Liver (tissue), 9 donors: ENCODE data around the gene GCNT1. TPM values are rescaled to one million over a fixed set of nuclear protein-coding genes. Genes with fewer than 3 reads are reported as not detected.

Experiments used
- DNase-seq: peaks from one replicate; pipeline ENCODE4 v3.0.0-alpha.2; 2017; ENCODE audit warnings: low spot score
- H3K27ac ChIP-seq, 2 donors: one replicate each; pipeline ENCODE4 v1.7.0; 2013; ENCODE audit warnings: inconsistent platforms in 2 of 2, low read length in 2 of 2, control low read depth in 1 of 2, low read depth in 1 of 2, mild to moderate bottlenecking in 1 of 2
- H3K27me3 ChIP-seq, 4 donors: one replicate each; pipeline versions ENCODE4 v1.6.1 to v1.7.0; 2013; ENCODE audit warnings: low read length in 3 of 4, inconsistent platforms in 1 of 4, mild to moderate bottlenecking in 1 of 4, moderate library complexity in 1 of 4; ENCODE audit not compliant: control insufficient read depth in 4 of 4, insufficient read depth in 4 of 4
- H3K36me3 ChIP-seq, 4 donors: one replicate each; pipeline versions ENCODE4 v1.6.1 to v1.7.0; 2013; ENCODE audit warnings: low read length in 3 of 4, mild to moderate bottlenecking in 3 of 4, low read depth in 1 of 4, moderate library complexity in 1 of 4; ENCODE audit not compliant: control insufficient read depth in 4 of 4, insufficient read depth in 3 of 4
- H3K4me1 ChIP-seq, 4 donors: one replicate each; pipeline versions ENCODE4 v1.6.1 to v1.7.0; 2013; ENCODE audit warnings: low read length in 3 of 4, mild to moderate bottlenecking in 3 of 4, moderate library complexity in 1 of 4; ENCODE audit not compliant: control insufficient read depth in 4 of 4, insufficient read depth in 4 of 4
- H3K4me3 ChIP-seq, 3 donors: one replicate each; pipeline versions ENCODE4 v1.6.1 to v1.7.0; 2013; ENCODE audit warnings: low read length in 3 of 3, control low read depth in 1 of 3, low read depth in 1 of 3, mild to moderate bottlenecking in 1 of 3
- H3K9ac ChIP-seq, 2 donors: one replicate each; pipeline ENCODE4 v1.7.0; 2013; ENCODE audit warnings: low read length in 2 of 2, mild to moderate bottlenecking in 2 of 2, moderate library complexity in 2 of 2, control low read depth in 1 of 2, low read depth in 1 of 2
- H3K9me3 ChIP-seq, 4 donors: one replicate each; pipeline versions ENCODE4 v1.6.1 to v1.7.0; 2013; ENCODE audit warnings: low read length in 3 of 4; ENCODE audit not compliant: control insufficient read depth in 4 of 4
- ATF3 ChIP-seq: IDR thresholded peaks from 2 replicates; pipeline ENCODE4 v1.6.1; 2016; ENCODE audit warnings: antibody characterized with exemption
- CTCF ChIP-seq: fragments of 150-350 bp; IDR thresholded peaks from 2 replicates; pipeline ENCODE4 v1.5.1; 2017; ENCODE audit warnings: improper control_type of control experiment, low read depth, low read length; ENCODE audit not compliant: missing input control
- EGR1 ChIP-seq, 2 donors: IDR thresholded peaks; 2 replicates each; pipeline ENCODE4 v1.6.1; 2016 to 2018; ENCODE audit warnings: antibody characterized with exemption in 2 of 2, low read depth in 2 of 2
- FOXA2 ChIP-seq: IDR thresholded peaks from 2 replicates; pipeline ENCODE4 v1.6.1; 2016; ENCODE audit warnings: antibody characterized with exemption
- GABPA ChIP-seq, 2 donors: IDR thresholded peaks in 1 of 2; conservative IDR thresholded peaks in 1 of 2; 2 replicates each; pipeline ENCODE4 v1.6.1; 2016; ENCODE audit warnings: antibody characterized with exemption in 2 of 2, mild to moderate bottlenecking in 1 of 2, moderate library complexity in 1 of 2
- HNF4A ChIP-seq, 2 donors: conservative IDR thresholded peaks; 2 replicates each; pipeline ENCODE4 v1.6.1; 2016; ENCODE audit warnings: antibody characterized with exemption in 2 of 2, mild to moderate bottlenecking in 2 of 2
- JUND ChIP-seq, 2 donors: IDR thresholded peaks; 2 replicates each; pipeline ENCODE4 v1.6.1; 2016; ENCODE audit warnings: antibody characterized with exemption in 2 of 2
- MAX ChIP-seq: IDR thresholded peaks from 2 replicates; pipeline ENCODE4 v1.6.1; 2016; ENCODE audit warnings: antibody characterized with exemption
- NR2F2 ChIP-seq: IDR thresholded peaks from 2 replicates; pipeline ENCODE4 v1.6.1; 2016; ENCODE audit warnings: antibody characterized with exemption
- RAD21 ChIP-seq, 2 donors: IDR thresholded peaks; 2 replicates each; pipeline ENCODE4 v1.6.1; 2016; ENCODE audit warnings: antibody characterized with exemption in 2 of 2, mild to moderate bottlenecking in 2 of 2
- REST ChIP-seq: IDR thresholded peaks from 2 replicates; pipeline ENCODE4 v1.6.1; 2016; ENCODE audit warnings: antibody characterized with exemption, mild to moderate bottlenecking
- RXRA ChIP-seq, 2 donors: IDR thresholded peaks; 2 replicates each; pipeline ENCODE4 v1.6.1; 2017 to 2018; ENCODE audit warnings: antibody characterized with exemption in 2 of 2, mild to moderate bottlenecking in 1 of 2
- SP1 ChIP-seq: IDR thresholded peaks from 2 replicates; pipeline ENCODE4 v1.6.1; 2018; ENCODE audit warnings: antibody characterized with exemption, mild to moderate bottlenecking
- TAF1 ChIP-seq: conservative IDR thresholded peaks from 2 replicates; pipeline ENCODE4 v1.6.1; 2016; ENCODE audit warnings: antibody characterized with exemption, mild to moderate bottlenecking
- YY1 ChIP-seq: IDR thresholded peaks from 2 replicates; pipeline ENCODE4 v1.6.1; 2016; ENCODE audit warnings: antibody characterized with exemption, mild to moderate bottlenecking
- ZBTB33 ChIP-seq: IDR thresholded peaks from 2 replicates; pipeline ENCODE4 v1.6.1; 2016; ENCODE audit warnings: antibody characterized with exemption
- WGBS: extraction: QIAGEN DNeasy Blood & Tissue Kit; methylation state at CpG from one replicate; pipeline ENCODE4 v1.1.7; 2013; 5-methylcytosine and 5-hydroxymethylcytosine counted together
- polyA plus RNA-seq, 2 donors: library from polyadenylated mRNA; stranded (reverse) in 1 of 2; unstranded in 1 of 2; fragments of 200-250 nt in 1 of 2; fragments of >200 nt in 1 of 2; fragmentation: Nextera tagmentation in 1 of 2; extraction: Ambion mirVana in 1 of 2; gene quantifications; one replicate each; pipeline versions ENCODE4 v1.2.1 to v1.2.3, GENCODE V29; 2013 to 2015
- total RNA-seq, 2 donors: library from RNA; depleted of rRNA; stranded (reverse); fragments of >200 nt; gene quantifications; one replicate each; pipeline ENCODE4 v1.2.3, GENCODE V29; 2014
- donor health status: healthy.
- donor health status: healthy.
- donor health status: healthy.
- donor health status: healthy.
- donor health status: healthy.

The GCNT1 gene
- total and polyA plus RNA-seq, 4 donors = 0.82 to 4.3 (median 2.6) TPM

- no peak overlapping the region for H3K27ac ChIP-seq
- WGBS = 94% methylated on average over 20 of the region's 20 CpGs
- TF ChIP-seq JUND (IDR thresholded peaks at IDR 0.05) = no peak
- no peak for TF ChIP-seq CTCF
- TF ChIP-seq MAX = no peak
- no peak for TF ChIP-seq NR2F2
- TF ChIP-seq FOXA2 = no peak
- no peak for TF ChIP-seq ZBTB33
- TF ChIP-seq YY1 = no peak
- no peak for TF ChIP-seq ATF3
- TF ChIP-seq EGR1 (IDR thresholded peaks at IDR 0.05; ENCODE audit: low read depth in 2 of 2) = no peak
- TF ChIP-seq RXRA (IDR thresholded peaks at IDR 0.05) = no peak
- no peak for TF ChIP-seq TAF1
- no peak for TF ChIP-seq RAD21 (IDR thresholded peaks at IDR 0.05)
- no peak for TF ChIP-seq REST
- no peak overlapping the region for H3K9ac ChIP-seq
- DNase-seq = no peak
- H3K27me3 ChIP-seq = no peaks in the 10 kb centered on the region
- no peaks in the 10 kb centered on the region for H3K36me3 ChIP-seq
- no peak overlapping the region for H3K4me3 ChIP-seq
- H3K9me3 ChIP-seq = no peaks in the 10 kb centered on the region
- H3K4me1 ChIP-seq = no peaks in the 10 kb centered on the region
Measured at GRCh38 chr9:76528642-76529190, 69.7 kb downstream of the GCNT1 start.

GRCh38 chr9:76529653-76530052, 70.7 kb downstream of the GCNT1 start:
- no peaks in the 10 kb centered on the region for H3K4me1 ChIP-seq
- H3K4me3 ChIP-seq = no peak overlapping the region
- no peak overlapping the region for H3K9ac ChIP-seq
- H3K9me3 ChIP-seq = no peaks in the 10 kb centered on the region
- no peak overlapping the region for H3K27ac ChIP-seq
- WGBS = 91% methylated on average over 5 of the region's 5 CpGs
- DNase-seq = no peak
- H3K36me3 ChIP-seq = no peaks in the 10 kb centered on the region
- H3K27me3 ChIP-seq = no peaks in the 10 kb centered on the region
- no peak for TF ChIP-seq YY1
- no peak for TF ChIP-seq RXRA (IDR thresholded peaks at IDR 0.05)
- TF ChIP-seq SP1 = no peak
- no peak for TF ChIP-seq HNF4A (conservative IDR thresholded peaks at IDR 0.05)
- TF ChIP-seq ATF3 = no peak
- no peak for TF ChIP-seq FOXA2
- no peak for TF ChIP-seq MAX
- TF ChIP-seq ZBTB33 = no peak
- TF ChIP-seq JUND (IDR thresholded peaks at IDR 0.05) = no peak
- TF ChIP-seq GABPA (IDR thresholded peaks at IDR 0.05 in 1 of 2, conservative IDR thresholded peaks at IDR 0.05 in 1 of 2) = no peak
- TF ChIP-seq EGR1 (IDR thresholded peaks at IDR 0.05; ENCODE audit: low read depth in 2 of 2) = no peak
- TF ChIP-seq REST = no peak
- TF ChIP-seq NR2F2 = no peak
